HG03025 (cell line): ENCODE measurements around the gene GRM5.
"Not testable (repeated sequence)": the region's sequence is repeated elsewhere in the genome, so short reads cannot be mapped to it uniquely, and the experiment has no call there.

Experiments
- ATAC-seq: cut with Tn5 transposase; IDR thresholded peaks from one replicate; pipeline ENCODE4 v1.9.1; 2021; ENCODE audit warnings: mild to moderate bottlenecking, moderate library complexity; ENCODE audit not compliant: unreplicated experiment, low FRiP score

The GRM5 gene

GRCh38 chr11:88844941-88845340, 220.8 kb downstream of the GRM5 start:
- ATAC-seq, result not testable (repeated sequence)

- ATAC-seq, result not testable (repeated sequence)
Observed at GRCh38 chr11:88843766-88844426, 221.9 kb downstream of the GRM5 start.

DNA sequence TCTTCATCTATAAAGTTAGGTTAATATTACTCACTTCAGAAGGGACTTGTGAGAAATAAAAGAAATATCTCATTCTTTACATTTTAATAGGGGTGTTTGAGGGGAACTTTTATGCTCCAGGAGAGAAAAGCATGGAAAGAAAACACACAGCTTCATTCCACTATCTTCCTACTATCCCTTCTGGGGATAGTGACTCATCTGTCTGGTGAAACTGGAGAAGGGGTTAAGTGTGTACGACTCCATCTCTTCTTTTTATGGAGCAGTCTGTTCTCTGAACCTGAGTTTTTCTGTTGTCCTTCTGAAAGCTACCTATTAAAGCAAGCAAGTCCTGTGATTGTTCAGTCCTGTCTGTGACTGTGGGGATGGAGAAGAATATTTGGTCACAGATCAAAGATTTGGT, 227.6 kb downstream of the GRM5 start:
- ATAC-seq, result not testable (repeated sequence)

- ATAC-seq, result not testable (repeated sequence)
Observed at GRCh38 chr11:88835709-88836108, 230.1 kb downstream of the GRM5 start.

DNA sequence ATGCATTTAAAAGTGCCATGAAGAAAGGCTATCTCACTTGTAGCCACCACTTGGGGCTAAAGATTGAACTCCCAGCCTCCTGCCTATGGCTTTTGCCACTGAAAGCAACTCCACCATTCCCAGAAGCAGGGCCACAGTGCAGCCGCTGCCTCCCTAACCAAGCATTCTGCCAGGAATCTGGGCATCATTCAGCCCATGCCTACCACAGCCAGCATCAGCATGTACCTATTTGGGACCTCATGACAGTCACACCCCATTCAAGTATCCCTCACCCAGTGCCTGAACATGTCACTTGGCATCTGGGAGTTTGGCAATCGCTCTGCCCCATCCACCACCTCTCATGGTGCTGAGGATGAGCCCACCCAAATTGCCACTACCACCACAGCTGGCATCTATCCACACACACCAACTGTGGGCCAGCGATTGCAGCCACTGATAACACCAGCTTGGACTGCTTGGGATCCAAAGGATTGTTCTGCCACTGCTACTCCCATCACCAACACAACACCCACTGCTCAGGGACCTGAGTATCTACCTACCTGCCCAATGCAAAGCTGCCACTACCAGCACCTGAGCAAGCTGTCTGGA, 234.4 kb downstream of the GRM5 start:
- no peak for ATAC-seq

GRCh38 chr11:88827018-88827676, 238.6 kb downstream of the GRM5 start:
- ATAC-seq, result no peak

GRCh38 chr11:88819616-88820015, 246.2 kb downstream of the GRM5 start:
- ATAC-seq, result no peak

GRCh38 chr11:88818978-88819377, 246.8 kb downstream of the GRM5 start:
- ATAC-seq, result no peak

GRCh38 chr11:88815505-88815904, 250.3 kb downstream of the GRM5 start:
- ATAC-seq, result no peak

DNA sequence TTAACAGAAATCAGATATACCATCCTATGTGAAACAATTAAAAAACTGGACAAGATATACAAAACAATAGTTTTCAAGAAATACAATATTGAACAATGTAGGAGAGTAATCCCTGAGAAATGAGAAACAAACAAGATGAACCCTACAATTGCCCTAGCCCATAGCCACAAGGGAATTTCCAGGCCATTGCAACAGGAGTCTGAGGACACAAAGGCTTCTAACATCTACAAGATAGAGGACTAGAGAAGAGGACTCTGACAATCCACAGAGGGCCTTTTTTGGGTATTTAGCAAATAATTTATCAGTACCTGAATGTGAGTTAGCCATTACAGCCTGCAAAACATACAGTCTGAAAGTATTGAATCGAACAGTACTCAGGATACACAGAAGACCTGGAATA, 251.7 kb downstream of the GRM5 start:
- ATAC-seq, result no peak

DNA sequence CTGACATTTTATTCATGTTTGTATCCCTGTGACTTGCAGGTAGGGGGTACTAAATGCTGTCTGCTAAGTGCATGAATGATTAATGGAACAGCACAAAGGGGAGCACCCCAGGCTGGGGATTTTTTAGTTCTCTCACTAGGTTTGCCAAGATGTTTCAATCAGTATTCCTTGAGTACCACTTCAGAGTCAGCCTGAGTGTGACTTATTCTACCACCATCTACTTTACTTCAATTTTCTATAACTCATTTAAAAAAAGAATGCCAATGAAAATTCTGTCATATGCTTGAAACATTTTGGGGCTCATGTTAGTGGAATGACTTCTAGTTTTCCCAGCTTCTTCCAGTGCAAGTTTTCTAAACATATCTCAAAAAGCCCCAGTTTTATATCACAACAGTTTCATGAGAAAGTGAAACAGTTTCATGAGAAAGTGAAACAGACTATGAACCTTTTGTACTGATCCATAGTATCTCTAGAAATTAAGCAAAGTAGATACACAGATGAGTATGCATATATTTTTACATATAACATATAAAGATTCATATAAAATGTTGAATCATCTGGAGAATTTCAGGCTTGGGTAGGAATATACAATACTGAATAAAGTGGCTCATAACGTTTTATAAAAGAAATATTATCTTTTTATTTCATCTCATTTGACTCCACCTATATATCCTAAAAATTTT, 252.4 kb downstream of the GRM5 start:
- ATAC-seq, result peak; percentile 64

DNA sequence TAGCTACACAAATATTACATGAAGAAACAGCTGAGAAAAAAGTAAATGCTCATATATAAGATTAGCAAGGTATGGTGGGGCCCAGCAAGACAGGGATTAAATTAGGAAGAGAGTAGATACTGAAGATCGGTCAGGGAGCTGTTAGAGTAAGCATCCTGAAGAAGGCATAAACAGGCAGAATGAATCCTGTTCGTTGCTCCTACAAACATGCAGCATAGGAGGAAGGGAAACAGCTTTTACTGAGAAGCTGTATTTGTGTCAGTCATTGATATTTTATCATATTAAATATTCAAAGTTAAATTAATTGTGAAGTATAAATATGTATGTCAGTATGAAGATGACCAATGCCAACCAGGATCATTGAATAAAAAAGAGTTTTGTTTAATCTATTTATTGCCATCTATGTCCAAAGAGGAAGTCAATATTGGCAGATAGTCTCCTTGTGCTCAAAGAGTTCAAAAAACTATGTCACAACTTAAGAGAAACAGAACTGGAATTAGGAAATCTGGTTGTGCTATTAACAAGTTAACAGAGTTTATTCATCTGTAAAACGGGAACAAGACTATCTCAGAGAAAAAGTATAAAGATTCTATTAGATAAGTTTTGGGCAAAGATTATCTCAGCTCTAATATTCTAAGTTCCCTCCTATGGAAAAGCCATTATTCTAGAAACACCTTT, 255.2 kb downstream of the GRM5 start:
- ATAC-seq, result no peak

DNA sequence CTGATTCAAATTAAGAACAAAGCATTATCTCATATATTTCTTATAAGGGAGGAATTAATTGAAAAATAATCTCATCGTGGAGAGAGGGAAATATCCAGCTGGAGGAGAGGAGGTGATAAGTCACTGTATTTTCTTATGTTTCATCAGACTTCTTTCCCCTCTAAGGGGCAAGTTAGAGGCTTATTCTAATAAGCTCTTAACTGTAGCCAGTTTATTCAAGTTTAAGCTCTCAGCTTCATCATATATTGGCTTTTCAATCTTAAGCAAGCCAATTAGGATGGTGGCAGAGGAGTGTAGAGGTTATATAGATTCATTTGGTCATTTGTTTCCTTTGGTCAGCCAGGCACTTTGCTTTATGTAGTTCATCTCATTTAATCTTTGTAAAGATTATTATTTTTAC, 256.7 kb downstream of the GRM5 start:
- no peak for ATAC-seq

GRCh38 chr11:88807349-88807748, 258.4 kb downstream of the GRM5 start:
- ATAC-seq, result no peak

DNA sequence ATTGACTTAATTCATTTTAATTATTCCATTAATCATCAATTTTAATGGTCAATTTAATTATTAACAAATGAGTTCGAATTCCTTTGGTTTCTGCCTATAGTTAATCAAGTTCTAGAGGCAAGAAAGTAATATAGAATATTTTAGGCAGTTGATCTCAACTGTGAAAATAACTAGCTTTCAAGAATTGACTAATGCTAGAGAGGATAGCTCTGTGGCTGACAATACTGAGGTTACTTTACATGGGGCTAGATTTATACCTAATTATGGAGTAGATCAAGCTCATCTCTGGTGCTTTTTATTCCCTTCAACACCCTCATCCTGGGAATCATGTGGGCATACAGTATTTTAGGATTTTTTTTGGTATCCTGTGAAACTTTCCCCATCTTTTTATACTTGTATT, 259.4 kb downstream of the GRM5 start:
- ATAC-seq, result no peak

- ATAC-seq, result no peak
Observed at GRCh38 chr11:88801484-88802123, 264.2 kb downstream of the GRM5 start.

DNA sequence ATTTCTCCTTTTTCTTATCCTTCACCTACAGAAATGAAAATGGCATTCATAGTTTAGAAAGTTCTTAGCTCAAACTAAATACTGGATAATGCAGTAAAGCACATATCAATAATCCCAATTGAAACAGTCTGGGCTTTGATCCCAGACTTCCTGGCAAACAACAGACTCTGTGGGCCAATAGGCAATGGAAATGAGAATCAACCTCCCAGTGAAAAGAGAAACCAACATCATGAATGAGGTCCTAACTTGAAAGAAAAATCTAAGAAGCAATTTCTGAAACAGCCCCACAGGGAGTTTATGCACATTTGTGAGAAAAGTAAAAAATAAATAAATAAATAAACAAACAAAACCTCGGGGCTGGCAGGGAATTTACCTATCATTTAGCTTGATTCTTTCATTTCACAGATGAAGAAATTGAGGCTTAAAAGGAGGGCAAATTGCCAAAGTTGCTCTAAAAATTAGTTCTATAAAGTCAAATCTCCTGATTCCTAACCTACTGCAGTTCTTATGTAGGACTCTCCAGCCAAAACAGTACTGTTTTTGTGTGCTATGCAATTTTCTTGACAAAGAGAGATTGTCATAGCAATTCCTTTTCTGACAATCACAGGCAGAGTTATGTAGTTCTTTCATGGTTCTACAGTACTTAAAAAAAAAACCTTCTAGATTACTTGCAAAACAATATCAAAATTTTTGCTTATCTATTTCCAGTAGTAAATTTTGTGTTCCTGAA, 265.8 kb downstream of the GRM5 start:
- no peak for ATAC-seq

DNA sequence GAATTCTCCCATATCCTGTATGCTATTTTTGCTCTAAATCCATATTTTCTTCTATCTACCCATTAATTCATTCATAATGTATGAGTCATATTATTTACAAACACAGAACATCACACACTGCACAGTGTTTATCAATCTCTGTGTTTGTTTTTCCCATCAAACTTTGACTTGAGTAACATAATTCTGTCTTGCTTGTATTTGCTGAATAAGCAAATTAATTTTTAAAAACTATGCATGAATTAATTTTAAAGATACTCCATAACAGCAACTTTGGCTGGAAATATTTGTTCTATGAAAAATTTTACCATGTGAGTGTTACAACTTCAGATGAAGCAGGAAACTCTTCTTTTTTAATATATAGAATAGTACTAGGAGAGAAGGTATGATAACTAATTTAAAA, 275.6 kb downstream of the GRM5 start:
- ATAC-seq, result no peak

DNA sequence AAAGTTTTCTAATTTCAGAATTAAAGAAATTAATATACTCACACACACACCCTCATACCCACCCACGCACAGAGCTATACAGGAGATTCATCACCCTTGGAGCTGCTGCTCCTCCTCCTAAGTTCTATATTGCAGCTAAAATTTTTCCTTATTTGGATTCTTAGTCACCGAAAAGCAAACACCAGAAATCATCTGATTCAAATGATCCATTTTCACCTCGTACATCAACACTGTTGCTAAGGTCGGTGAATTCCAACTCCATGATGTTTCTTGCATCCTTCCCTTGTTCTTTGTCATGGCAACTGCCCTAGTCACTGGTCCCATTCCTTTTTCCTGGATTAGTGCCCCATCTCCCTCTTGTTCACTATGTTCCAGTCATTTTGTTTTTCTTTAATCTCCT, 286.2 kb downstream of the GRM5 start:
- no peak for ATAC-seq
